IPS-20b (cell line): ENCODE data around the gene CDT1.
"Not testable (repeated sequence)": the region's sequence is repeated elsewhere in the genome, so short reads cannot be mapped to it uniquely, and the experiment has no call there.

ENCODE experiments used
- H3K27ac ChIP-seq: one replicate; pipeline ENCODE4 v1.5.1; 2013; ENCODE audit warnings: low read length
- H3K27me3 ChIP-seq: 2 replicates; pipeline ENCODE4 v1.6.1; 2013; ENCODE audit warnings: mild to moderate bottlenecking, low read length, inconsistent platforms; ENCODE audit not compliant: insufficient read depth
- H3K36me3 ChIP-seq: 2 replicates; pipeline ENCODE4 v1.6.1; 2013; ENCODE audit warnings: low read depth, mild to moderate bottlenecking, inconsistent platforms, low read length, moderate library complexity; ENCODE audit not compliant: insufficient read depth
- H3K4me1 ChIP-seq: 2 replicates; pipeline ENCODE4 v1.6.1; 2013; ENCODE audit warnings: mild to moderate bottlenecking, control low read depth, inconsistent platforms, low read length, moderate library complexity; ENCODE audit not compliant: insufficient read depth
- H3K4me3 ChIP-seq: 2 replicates; pipeline ENCODE4 v1.5.1; 2013; ENCODE audit warnings: mild to moderate bottlenecking, low read length, inconsistent platforms
- H3K9ac ChIP-seq: 2 replicates; pipeline ENCODE4 v1.6.1; 2013; ENCODE audit warnings: low read depth, mild to moderate bottlenecking, inconsistent platforms, low read length, moderate library complexity
- H3K9me3 ChIP-seq: 2 replicates; pipeline ENCODE4 v1.6.1; 2013; ENCODE audit warnings: mild to moderate bottlenecking, low read depth, low read length, inconsistent platforms; ENCODE audit not compliant: insufficient read depth

The CDT1 gene

DNA sequence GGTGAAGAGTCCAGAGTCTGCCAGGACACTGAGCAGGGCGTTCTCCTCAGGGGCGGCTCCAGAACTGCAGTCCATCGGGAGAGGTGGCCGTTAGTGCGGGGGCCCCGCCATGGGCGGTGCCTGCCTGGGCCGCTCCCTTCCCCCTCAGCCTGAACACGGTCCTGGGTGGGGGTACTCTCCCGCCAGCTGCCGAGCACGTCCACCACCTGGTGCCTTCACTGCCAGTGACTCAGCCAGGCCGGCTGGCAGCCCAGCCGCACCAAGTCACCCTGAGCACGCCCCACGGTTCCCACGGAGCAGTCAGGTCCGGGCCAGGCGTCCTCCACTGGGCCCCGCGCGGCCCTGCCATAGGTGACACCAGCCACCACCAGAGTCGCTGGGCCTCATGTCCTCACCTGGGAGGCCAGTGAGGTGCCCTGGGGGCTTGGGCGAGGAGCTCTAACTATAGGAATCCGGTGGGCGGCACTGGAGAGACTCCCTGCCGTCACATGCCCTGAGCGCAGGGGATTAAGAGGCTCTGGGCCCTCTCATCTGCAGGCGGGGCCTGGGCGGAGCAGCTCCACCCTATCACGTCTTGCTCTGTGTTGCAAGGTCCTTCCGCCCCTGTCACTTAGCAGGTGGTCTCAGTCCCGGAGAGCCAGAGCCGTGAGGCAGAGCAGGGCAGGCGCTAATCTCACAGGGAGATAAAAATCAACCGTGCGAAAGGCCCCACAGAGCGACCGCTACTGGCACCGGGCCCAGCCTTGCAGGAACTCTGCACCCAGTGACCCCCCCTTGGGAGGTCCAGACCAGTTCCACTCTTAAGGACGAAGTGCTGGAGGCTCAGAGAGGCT, 32.9 kb upstream of the CDT1 start:
- no peak overlapping the region for H3K9ac ChIP-seq

DNA sequence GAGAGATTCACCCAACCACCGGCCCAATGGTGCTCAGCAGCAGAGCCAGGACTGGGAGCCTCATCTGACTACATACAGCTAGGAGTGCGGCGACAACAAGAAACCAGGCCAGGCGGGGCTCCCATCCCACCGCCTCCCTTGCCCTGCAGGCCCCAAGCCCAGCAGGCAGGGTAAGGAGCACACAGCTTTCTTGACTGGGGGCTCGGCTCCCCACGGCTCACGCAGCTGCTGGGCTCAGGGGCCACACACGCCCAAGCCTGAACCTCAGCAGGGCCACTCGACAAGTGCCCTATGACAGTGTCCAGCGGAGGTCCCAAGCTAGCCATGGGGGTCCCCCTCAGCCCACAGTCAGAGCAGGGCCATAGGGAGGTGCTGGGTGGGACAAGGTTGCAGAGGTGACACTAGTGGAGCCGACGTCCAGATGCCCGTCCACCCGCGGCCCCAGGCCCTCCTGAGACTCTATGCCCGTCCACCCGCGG, 32.3 kb upstream of the CDT1 start:
- no peak overlapping the region for H3K9ac ChIP-seq

More for the DNA sequence above, 32.9 kb upstream of the CDT1 start:
- no peak overlapping the region for H3K27ac ChIP-seq
- H3K4me3 ChIP-seq, result no peak overlapping the region
- H3K4me1 ChIP-seq, result peaks cover 11% of the 10 kb centered on the region; the same call in 1 of the 2 replicates
- no peaks in the 10 kb centered on the region for H3K9me3 ChIP-seq
- H3K27me3 ChIP-seq, result peaks cover 35% of the 10 kb centered on the region; the same call in 1 of the 2 replicates
- H3K36me3 ChIP-seq, result no peaks in the 10 kb centered on the region

DNA sequence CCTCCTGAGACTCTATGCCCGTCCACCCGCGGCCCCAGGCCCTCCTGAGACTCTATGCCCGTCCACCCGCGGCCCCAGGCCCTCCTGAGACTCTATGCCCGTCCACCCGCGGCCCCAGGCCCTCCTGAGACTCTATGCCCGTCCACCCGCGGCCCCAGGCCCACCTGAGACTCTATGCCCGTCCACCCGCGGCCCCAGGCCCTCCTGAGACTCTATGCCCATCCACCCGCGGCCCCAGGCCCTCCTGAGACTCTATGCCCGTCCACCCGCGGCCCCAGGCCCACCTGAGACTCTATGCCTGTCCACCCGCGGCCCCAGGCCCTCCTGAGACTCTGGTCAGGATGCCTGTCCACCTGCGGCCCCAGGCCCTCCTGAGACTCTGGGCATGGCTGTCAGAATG, 31.8 kb upstream of the CDT1 start:
- not testable (repeated sequence) for H3K27ac ChIP-seq, H3K4me3 ChIP-seq, H3K9ac ChIP-seq, H3K36me3 ChIP-seq, H3K9me3 ChIP-seq
- Histone ChIP-seq H3K4me1 (peaks cover 11% of the 10 kb centered on the region; the same call in 1 of the 2 replicates), H3K27me3 (peaks cover 33% of the 10 kb centered on the region; the same call in 1 of the 2 replicates)

More for the DNA sequence above, 32.3 kb upstream of the CDT1 start:
- Histone ChIP-seq H3K4me1 (peaks cover 11% of the 10 kb centered on the region; the same call in 1 of the 2 replicates), H3K27ac (no peak overlapping the region), H3K4me3 (no peak overlapping the region), H3K9me3 (no peaks in the 10 kb centered on the region), H3K27me3 (peaks cover 35% of the 10 kb centered on the region; the same call in 1 of the 2 replicates), H3K36me3 (no peaks in the 10 kb centered on the region)

DNA sequence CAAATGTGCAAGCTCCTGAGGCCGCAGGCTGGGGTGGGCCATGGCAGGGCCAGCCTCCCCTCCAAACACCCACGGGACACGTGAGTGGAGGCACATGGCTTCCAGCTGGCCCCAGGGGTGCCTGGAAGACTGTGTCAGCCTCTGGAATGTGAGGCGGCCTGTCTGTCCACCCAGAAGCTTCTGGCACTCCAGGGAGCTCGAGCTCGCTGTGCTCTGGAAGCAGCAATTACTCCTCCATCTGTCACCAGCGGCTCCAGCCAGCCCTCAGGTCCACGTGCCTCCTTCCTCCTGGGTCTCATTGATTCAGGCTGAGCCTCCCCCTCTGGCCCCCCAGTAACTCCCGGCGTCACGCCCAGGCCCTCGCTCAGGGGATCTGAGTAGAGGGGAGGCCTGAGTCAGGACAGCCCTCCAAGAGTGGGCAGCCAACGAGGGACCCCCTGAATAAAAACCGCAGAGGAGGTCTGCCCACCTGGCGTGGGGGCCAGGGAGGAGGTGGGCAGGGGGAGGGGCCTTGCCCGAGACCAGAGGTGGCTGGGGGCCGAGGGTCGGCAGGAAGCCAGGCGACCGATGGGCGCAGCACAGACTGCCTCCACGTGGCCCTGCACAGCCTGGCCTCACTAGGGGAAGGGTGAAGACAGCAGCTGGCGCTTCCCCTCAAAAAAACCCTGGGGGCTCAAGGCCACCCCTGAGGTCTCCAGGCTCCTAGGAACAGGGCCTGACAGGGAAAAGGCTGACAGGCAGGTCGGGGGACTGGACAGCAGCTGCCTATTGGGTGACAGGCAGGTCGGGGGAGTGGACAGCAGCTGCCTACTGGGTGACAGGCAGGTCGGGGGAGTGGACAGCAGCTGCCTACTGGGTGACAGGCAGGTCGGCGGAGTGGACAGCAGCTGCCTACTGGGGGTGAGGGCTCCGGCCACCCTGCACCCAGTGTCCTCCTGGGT, 30.4 kb upstream of the CDT1 start:
- no peak overlapping the region for H3K4me3 ChIP-seq

DNA sequence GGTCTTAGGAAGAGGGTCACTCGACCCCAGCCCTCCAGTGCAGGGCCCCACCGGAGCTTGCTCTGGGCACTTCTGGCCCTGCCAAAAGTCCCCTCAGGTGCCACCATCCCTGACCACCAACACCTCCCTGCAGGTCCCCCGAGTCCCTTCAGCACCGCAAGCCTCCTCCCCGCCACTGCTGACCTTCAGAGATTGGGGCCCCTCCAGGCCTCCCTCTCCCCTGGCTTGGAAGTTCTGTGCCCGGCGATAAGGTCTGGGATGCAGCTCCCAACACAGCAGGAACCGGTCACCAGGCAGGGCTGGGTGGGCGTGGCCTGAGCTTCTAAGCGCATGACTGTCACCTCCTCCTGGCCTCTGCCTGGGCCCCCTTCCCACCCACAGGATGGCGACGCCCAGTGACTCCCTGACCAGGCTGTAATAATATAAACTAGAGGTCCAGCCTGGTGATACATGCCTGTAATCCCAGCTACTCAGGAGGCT, 29.7 kb upstream of the CDT1 start:
- Histone ChIP-seq H3K27ac (no peak overlapping the region), H3K4me3 (no peak overlapping the region), H3K9ac (no peak overlapping the region), H3K36me3 (no peaks in the 10 kb centered on the region), H3K27me3 (peaks cover 31% of the 10 kb centered on the region; the same call in 1 of the 2 replicates), H3K4me1 (peaks cover 11% of the 10 kb centered on the region; the same call in 1 of the 2 replicates), H3K9me3 (no peaks in the 10 kb centered on the region)

More for the DNA sequence above, 30.4 kb upstream of the CDT1 start:
- peaks cover 11% of the 10 kb centered on the region; the same call in 1 of the 2 replicates for H3K4me1 ChIP-seq
- H3K27me3 ChIP-seq, result peaks cover 31% of the 10 kb centered on the region; the same call in 1 of the 2 replicates
- H3K36me3 ChIP-seq, result no peaks in the 10 kb centered on the region
- no peak overlapping the region for H3K27ac ChIP-seq
- H3K9me3 ChIP-seq, result no peaks in the 10 kb centered on the region
- H3K9ac ChIP-seq, result no peak overlapping the region

DNA sequence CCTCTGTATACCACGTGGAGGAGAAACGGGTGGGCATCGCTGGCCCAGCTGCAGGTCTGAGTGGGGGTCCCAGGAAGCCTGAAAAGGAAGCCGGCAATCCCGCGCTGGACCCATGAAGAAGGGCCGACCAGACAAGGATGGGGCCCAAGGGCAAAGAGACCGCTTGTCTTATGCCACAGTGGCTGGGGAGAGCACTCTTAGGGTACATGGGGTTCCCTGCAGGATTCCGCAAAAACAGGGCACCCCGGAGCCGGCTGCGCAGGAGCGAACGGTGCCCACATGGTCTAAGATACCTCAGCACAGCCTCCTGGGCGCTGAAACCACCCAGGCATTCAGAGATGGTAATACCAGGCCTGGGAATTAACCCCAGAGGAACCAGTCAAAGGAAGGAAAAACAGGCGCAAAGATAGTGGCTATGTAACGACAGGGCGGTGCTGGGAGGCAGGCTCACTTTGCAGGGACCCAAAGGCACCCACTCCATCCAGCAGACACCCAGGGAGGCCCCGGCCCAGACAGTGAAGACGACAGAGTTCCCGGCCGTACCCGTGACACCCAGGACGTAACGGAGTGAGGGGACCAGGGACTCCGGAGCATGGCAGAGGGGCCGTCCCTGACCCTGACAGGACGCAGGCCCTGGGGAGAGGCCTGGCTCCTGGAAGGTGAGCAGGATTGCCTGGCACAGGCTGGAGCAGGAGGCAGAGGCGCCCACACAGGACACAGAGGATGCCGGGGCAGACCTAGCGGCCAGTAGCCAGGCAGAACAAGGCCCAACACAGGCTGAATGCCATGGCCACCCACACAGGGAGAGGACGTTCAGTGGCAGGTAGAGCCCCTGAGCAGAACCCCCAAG, 28.8 kb upstream of the CDT1 start:
- H3K27me3 ChIP-seq, result peaks cover 30% of the 10 kb centered on the region; the same call in 1 of the 2 replicates
- no peak overlapping the region for H3K9ac ChIP-seq
- H3K4me3 ChIP-seq, result no peak overlapping the region
- H3K27ac ChIP-seq, result no peak overlapping the region
- H3K9me3 ChIP-seq, result no peaks in the 10 kb centered on the region
- H3K4me1 ChIP-seq, result peaks cover 11% of the 10 kb centered on the region; the same call in 1 of the 2 replicates
- no peaks in the 10 kb centered on the region for H3K36me3 ChIP-seq

DNA sequence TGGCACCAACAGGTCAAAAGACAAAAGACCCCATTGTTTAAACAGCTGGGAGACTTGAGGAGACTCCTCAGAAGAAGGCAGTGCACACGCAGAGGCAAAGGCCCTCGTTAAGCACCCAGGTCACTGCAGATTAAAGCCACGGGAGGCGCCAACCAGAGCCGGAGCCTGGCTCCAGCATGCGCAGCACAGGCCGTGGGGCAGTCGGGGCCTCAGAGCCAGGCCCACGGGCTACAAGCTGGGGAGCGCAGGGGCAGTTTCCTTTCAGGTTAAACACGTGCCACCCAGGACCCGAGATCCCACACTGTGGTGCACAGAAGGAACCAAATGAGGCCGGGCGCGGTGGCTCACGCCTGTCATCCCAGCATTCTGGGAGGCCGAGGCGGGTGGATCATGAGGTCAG, 27.8 kb upstream of the CDT1 start:
- peaks cover 22% of the 10 kb centered on the region; the same call in 1 of the 2 replicates for H3K27me3 ChIP-seq
- no peak overlapping the region for H3K4me3 ChIP-seq
- peaks cover 4% of the 10 kb centered on the region for H3K4me1 ChIP-seq

DNA sequence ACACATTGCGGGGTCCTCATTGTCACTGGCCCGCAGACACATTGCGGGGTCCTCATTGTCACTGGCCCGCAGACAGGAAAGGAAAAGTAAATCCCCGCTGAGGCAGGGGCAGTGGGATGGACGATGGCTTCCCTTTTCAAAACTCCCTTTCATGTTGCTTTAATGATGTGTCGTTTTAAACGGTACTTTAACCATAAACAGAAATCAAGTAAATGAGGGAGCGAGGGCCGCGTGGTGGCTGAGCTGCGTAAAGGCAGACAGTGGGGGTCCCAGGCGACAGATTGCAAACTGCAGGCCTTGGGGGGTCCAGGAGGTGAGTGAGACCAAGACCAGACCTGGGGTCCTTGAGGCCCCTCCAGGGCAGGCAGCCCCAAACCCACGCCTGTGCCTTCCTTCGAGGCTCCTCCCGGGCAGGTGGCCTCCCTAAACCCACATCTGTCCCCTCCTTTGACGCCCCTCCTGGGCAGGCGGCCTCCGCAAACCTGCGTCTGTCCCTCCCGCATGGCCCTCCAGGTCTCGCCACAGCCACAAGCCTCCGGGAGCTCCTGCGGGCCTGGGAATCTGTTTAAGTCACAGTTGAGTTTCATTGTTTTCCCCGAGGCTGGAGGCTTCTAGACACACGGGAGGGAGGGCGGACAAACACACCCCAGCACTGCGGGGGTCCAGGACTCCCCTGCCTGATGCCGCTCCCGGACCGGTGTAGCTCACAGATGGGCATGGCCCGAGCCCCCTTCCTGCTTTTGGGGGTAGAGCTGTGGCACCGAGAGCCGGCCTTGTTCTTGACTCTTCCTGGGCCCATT, 25.9 kb upstream of the CDT1 start:
- no peak overlapping the region for H3K9ac ChIP-seq
- H3K36me3 ChIP-seq, result no peaks in the 10 kb centered on the region
- no peak overlapping the region for H3K27ac ChIP-seq
- H3K27me3 ChIP-seq, result peaks cover 10% of the 10 kb centered on the region; the same call in 1 of the 2 replicates
- no peaks in the 10 kb centered on the region; the same call in 1 of the 2 replicates for H3K4me1 ChIP-seq
- H3K4me3 ChIP-seq, result no peak overlapping the region
- H3K9me3 ChIP-seq, result no peaks in the 10 kb centered on the region

More for the DNA sequence above, 27.8 kb upstream of the CDT1 start:
- H3K9ac ChIP-seq, result no peak overlapping the region
- no peak overlapping the region for H3K27ac ChIP-seq
- H3K9me3 ChIP-seq, result no peaks in the 10 kb centered on the region
- no peaks in the 10 kb centered on the region for H3K36me3 ChIP-seq

DNA sequence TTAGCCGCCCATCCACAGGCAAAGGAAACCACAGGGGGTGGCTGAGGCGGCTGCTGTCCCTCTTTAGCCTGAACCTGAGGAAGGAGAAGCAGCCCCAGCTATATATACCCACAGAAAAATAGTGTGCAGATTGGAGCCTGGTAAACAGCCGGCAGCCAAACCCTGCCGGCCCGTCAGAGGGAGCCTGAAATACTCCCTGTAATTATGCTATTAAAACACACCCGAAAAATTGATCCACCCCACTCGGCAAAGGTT, 25.4 kb upstream of the CDT1 start:
- Histone ChIP-seq H3K27me3 (peaks cover 10% of the 10 kb centered on the region; the same call in 1 of the 2 replicates), H3K4me1 (no peaks in the 10 kb centered on the region; the same call in 1 of the 2 replicates)

DNA sequence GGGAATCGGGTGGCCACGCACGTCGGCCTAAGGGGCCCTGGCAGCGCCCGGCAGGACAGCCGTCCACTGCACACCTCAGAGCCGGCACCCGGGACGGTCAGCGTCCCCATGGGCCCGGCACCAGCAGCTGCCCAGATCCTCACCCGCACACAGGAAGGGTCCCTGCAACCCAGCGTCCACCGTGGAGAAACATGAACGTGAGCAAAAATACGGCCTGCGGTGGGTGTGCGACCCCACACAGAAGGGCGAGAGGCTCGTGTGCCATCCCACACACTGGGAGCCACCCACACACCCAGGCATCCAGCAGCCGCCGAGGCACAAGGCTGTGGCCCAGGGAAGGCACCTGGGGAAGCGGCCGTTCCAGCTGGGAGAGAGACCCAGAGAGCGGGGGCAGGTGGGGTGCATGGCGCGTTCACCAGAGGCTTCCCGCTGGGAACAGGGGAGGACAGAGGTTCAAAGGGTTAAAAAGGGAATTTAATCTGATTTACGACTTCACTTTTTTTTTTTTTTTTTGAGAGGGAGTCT, 25.0 kb upstream of the CDT1 start:
- Histone ChIP-seq H3K9me3 (no peaks in the 10 kb centered on the region), H3K27ac (no peak overlapping the region), H3K36me3 (no peaks in the 10 kb centered on the region), H3K9ac (no peak overlapping the region), H3K27me3 (peaks cover 12% of the 10 kb centered on the region), H3K4me3 (no peak overlapping the region), H3K4me1 (peaks cover 4% of the 10 kb centered on the region)

More for the DNA sequence above, 25.4 kb upstream of the CDT1 start:
- no peak overlapping the region for H3K27ac ChIP-seq
- H3K9me3 ChIP-seq, result no peaks in the 10 kb centered on the region
- no peaks in the 10 kb centered on the region for H3K36me3 ChIP-seq
- H3K9ac ChIP-seq, result no peak overlapping the region
- no peak overlapping the region for H3K4me3 ChIP-seq
